Sigmoid colon (tissue), 4 donors: ENCODE measurements around the gene TNFAIP8L3.

Experiments used
- EP300 ChIP-seq, 4 donors: sonication (generic); formaldehyde crosslinking; IDR thresholded peaks; one replicate each; pipeline ENCODE4 v1.6.1; 2017; ENCODE audit warnings: antibody characterized with exemption in 4 of 4
- POLR2A ChIP-seq, 2 donors: fragments of 450-650 bp; IDR thresholded peaks; one replicate each; pipeline ENCODE4 v1.6.1; 2016; ENCODE audit warnings: antibody characterized with exemption in 2 of 2, mild to moderate bottlenecking in 2 of 2, moderate library complexity in 2 of 2
- TF ChIP-seq, protein P1 (sequence below), 4 experiments: fragments of 450-650 bp in 3 of 4; fragments of 200-600 bp in 1 of 4; IDR thresholded peaks; one replicate each; pipeline ENCODE4 v1.5.1; 2016 to 2019; ENCODE audit warnings: antibody characterized with exemption in 4 of 4, mild to moderate bottlenecking in 3 of 4, moderate library complexity in 2 of 4

DNA sequence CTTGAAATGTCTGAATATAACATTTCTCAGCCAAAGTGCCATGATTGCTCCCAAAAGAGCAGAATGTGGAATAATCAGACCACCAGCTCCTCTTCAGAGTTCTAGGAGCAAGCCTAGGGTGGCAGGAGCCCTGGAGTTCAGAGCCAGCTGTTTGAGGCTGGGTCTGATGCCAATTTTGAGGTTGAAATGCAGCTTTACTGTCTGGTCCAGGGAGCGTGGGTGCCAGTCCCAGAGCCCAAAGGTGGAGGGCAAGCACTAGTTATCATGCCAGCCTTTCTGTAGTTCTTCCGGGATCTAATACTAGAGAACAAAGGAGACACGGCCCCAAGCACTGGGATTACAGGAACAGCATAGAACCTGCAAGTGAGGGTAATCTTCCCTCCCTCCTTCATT lies 69.3 kb downstream of the TNFAIP8L3 start:
- TF ChIP-seq, protein P1, sequence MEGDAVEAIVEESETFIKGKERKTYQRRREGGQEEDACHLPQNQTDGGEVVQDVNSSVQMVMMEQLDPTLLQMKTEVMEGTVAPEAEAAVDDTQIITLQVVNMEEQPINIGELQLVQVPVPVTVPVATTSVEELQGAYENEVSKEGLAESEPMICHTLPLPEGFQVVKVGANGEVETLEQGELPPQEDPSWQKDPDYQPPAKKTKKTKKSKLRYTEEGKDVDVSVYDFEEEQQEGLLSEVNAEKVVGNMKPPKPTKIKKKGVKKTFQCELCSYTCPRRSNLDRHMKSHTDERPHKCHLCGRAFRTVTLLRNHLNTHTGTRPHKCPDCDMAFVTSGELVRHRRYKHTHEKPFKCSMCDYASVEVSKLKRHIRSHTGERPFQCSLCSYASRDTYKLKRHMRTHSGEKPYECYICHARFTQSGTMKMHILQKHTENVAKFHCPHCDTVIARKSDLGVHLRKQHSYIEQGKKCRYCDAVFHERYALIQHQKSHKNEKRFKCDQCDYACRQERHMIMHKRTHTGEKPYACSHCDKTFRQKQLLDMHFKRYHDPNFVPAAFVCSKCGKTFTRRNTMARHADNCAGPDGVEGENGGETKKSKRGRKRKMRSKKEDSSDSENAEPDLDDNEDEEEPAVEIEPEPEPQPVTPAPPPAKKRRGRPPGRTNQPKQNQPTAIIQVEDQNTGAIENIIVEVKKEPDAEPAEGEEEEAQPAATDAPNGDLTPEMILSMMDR (IDR thresholded peaks at IDR 0.05): no peak
- TF ChIP-seq EP300 (IDR thresholded peaks at IDR 0.05) (no peak), POLR2A (IDR thresholded peaks at IDR 0.05) (no peak)
